Nephron (organoid): ENCODE results near the gene KLHL40.

ENCODE experiments used
- H3K27ac Mint-ChIP-seq, 3 experiments: 2 replicates each; pipeline ENCODE4 v1.8.0; 2020; ENCODE audit warnings: mixed read lengths in 3 of 3, mild to moderate bottlenecking in 2 of 3, moderate library complexity in 1 of 3
- H3K27me3 Mint-ChIP-seq: 2 replicates; pipeline ENCODE4 v1.8.0; 2021; ENCODE audit warnings: low read depth, mild to moderate bottlenecking, moderate library complexity, mixed read lengths
- H3K36me3 Mint-ChIP-seq: 2 replicates; pipeline ENCODE4 v1.8.0; 2020; ENCODE audit warnings: low read depth, mixed read lengths
- H3K4me1 Mint-ChIP-seq: 2 replicates; pipeline ENCODE4 v1.8.0; 2020; ENCODE audit warnings: mixed read lengths
- H3K4me3 Mint-ChIP-seq, 3 experiments: 2 replicates each; pipeline ENCODE4 v1.8.0; 2020; ENCODE audit warnings: mild to moderate bottlenecking in 3 of 3, mixed read lengths in 3 of 3, moderate library complexity in 2 of 3
- H3K9me3 Mint-ChIP-seq: 2 replicates; pipeline ENCODE4 v1.8.0; 2020; ENCODE audit warnings: mixed read lengths
- TF ChIP-seq, protein P1 (sequence below), 3 experiments: fragments of 200-600 bp; sonication (generic); IDR thresholded peaks; one replicate each; pipeline ENCODE4 v1.5.0; 2021; ENCODE audit warnings: antibody characterized with exemption in 3 of 3; ENCODE audit not compliant: unreplicated experiment in 3 of 3

The KLHL40 gene

DNA sequence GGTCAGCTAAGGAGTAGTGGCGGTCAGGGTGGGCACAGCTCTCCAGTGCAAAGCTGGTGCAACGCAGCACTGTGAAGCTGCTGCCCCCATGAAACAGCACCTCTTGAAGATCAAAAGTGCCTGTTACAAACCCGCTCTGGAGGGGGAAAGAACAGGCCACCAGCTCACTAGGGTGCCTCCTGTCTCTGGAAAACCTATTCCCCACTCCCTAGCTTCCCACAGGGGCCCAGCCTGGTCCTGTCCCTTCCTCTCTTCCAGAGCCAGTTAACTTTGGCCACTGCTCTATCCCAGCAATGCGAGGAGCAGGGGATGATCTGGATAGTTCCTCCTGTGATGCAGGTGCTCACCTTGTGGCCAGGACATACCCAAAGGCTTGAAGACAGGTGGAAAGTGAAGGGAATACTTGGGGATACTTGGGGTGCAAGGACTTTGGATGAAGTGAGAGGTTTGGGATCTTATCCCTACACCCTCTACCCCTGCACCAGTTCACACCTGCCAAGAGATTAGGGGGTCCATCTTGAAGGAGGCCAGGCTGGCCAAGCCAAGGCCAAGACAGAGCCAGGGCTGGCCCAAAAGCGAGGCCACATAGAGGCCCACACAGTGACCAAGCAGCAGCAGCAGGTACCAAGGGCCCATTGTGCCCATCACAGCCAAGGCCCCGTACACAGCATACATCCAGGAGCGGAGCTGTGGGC, 13.0 kb downstream of the KLHL40 start:
- H3K4me1 Mint-ChIP-seq: peaks cover 6% of the 10 kb centered on the region
- H3K9me3 Mint-ChIP-seq: no peaks in the 10 kb centered on the region
- H3K4me3 Mint-ChIP-seq: no peak overlapping the region

DNA sequence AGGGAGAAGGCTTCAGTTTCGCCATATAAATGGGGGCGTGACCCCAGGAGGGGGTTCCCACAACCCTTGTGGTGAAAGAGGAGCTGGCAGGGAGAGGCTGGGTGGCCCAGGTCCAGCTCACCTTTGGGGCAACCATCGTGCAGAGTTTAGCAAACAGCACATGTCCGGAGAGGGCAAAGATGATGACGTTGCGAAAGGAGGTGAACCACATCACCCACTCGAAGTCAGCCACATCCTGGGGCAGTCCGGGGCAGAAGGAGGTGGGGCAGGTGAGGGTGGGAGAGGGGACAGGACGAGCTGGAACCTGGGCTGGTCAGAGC, 13.5 kb downstream of the KLHL40 start:
- Mint-ChIP-seq H3K9me3 (no peaks in the 10 kb centered on the region), H3K4me3 (no peak overlapping the region), H3K27ac (no peak overlapping the region), H3K4me1 (peaks cover 6% of the 10 kb centered on the region), H3K36me3 (no peaks in the 10 kb centered on the region), H3K27me3 (peaks cover 8% of the 10 kb centered on the region)
- TF ChIP-seq, protein P1, sequence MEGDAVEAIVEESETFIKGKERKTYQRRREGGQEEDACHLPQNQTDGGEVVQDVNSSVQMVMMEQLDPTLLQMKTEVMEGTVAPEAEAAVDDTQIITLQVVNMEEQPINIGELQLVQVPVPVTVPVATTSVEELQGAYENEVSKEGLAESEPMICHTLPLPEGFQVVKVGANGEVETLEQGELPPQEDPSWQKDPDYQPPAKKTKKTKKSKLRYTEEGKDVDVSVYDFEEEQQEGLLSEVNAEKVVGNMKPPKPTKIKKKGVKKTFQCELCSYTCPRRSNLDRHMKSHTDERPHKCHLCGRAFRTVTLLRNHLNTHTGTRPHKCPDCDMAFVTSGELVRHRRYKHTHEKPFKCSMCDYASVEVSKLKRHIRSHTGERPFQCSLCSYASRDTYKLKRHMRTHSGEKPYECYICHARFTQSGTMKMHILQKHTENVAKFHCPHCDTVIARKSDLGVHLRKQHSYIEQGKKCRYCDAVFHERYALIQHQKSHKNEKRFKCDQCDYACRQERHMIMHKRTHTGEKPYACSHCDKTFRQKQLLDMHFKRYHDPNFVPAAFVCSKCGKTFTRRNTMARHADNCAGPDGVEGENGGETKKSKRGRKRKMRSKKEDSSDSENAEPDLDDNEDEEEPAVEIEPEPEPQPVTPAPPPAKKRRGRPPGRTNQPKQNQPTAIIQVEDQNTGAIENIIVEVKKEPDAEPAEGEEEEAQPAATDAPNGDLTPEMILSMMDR (IDR thresholded peaks at IDR 0.05; ENCODE audit: unreplicated experiment in 3 of 3): no peak

More for the DNA sequence above, 13.0 kb downstream of the KLHL40 start:
- Mint-ChIP-seq H3K36me3 (no peaks in the 10 kb centered on the region), H3K27me3 (peaks cover 8% of the 10 kb centered on the region), H3K27ac (no peak overlapping the region)
- TF ChIP-seq, protein P1 (IDR thresholded peaks at IDR 0.05; ENCODE audit: unreplicated experiment in 3 of 3): no peak

DNA sequence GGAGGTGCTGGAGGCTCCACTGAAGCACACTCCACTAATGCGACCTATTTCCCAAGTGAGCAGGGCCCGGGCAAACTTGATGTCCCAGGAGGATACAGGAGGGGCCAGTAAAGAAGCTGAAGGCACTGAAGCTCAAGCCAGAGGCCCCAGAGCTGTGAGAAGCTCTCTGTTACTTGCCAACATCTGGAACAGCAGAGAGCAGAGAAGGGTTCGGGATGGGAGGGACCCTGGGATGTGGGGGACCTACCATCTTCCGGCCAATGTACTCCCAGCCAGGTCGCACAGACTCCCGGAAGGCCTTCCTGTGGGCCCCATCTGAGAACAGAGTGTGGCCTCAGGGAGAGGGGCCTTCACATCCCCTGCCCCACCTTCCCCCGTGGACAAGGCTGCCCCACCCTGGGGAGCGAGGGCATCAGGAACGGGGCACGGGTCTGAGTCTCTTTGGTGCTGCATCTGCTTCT, 14.2 kb downstream of the KLHL40 start:
- Mint-ChIP-seq H3K27me3 (peaks cover 10% of the 10 kb centered on the region), H3K9me3 (no peaks in the 10 kb centered on the region), H3K27ac (no peak overlapping the region), H3K36me3 (no peaks in the 10 kb centered on the region), H3K4me3 (no peak overlapping the region), H3K4me1 (peaks cover 6% of the 10 kb centered on the region)
- TF ChIP-seq, protein P1 (IDR thresholded peaks at IDR 0.05; ENCODE audit: unreplicated experiment in 3 of 3): no peak

DNA sequence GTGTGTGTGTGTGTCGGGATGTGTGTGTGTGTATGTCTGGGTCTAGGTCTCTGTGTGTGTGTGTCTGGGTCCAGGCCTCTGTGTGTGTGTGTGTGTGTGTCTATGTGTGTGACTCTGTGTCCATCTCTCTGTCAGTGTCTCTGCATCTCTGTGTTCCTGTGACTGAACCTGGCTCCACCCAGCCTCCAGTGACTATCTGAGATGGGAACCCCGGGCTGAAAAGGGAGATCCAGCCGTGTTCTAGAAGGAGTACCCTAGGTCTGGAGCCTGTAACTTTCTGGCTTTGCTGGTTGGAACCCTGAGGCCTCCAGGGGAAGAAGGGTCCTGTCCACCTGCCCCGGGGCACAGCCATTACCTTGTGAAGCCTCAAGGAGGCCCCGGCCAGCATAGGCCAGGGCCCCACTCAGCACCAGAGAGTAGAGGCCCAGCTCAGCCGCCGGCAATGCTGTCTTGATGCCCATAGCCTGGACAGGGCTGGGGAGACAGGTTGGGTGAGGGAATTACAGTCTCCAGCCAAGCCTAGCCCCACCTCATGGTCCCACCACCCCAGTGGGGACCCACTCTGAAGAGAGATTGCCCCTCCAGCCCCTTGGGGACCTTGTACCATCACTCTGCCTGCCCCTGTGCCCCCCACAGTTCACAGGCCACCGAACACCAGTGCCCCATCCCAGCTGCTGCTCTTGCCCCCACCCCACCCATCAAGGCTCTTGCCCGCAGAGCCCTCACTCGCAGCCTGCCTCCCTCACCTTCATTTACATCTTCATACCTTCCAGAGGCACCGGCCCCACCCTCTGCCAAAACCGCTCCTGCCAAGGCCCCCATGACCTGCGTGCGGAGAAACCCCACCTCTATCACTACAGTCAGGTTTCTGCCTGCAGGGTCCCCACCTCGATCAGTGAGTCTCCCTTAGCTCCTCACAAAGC, 15.3 kb downstream of the KLHL40 start:
- Mint-ChIP-seq H3K27me3 (peaks cover 13% of the 10 kb centered on the region), H3K27ac (no peak overlapping the region), H3K36me3 (no peaks in the 10 kb centered on the region), H3K9me3 (no peaks in the 10 kb centered on the region), H3K4me3 (no peak overlapping the region), H3K4me1 (peaks cover 6% of the 10 kb centered on the region)
- TF ChIP-seq, protein P1 (IDR thresholded peaks at IDR 0.05; ENCODE audit: unreplicated experiment in 3 of 3): no peak

DNA sequence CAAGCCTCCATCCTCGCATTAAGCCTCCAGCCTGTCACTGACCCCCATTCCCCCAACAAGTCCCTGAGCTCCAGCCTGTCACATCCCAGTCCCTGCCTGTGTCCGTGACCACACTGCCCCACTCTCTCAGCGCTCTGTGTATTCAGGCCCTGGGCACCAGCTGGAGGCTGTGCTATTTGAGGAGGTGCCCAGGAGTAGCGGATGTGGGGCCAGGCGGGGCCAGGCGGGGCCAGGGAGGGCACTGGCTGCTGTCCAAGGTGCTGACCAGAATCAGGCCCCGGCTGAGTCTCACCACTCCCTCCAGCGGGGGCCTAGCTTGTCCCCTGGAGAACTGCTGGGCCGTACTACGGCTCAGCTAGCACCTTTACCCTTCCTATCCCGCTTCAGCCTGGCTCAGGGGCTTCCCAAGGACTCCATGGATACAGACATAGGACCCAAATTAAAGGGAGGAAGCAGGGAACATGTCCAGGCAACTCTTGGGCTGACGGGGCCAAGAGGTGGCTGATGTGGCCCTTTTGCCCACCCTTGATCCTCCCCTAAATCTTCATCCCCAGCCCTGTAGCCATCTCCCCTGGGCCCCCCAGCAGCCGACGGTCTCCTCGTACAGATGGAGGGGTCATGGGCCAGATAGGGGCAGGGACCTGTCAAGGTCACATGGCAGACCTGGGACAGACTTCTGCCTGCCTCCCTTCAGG, 16.2 kb downstream of the KLHL40 start:
- H3K4me3 Mint-ChIP-seq: no peak overlapping the region
- H3K27ac Mint-ChIP-seq: no peak overlapping the region
- no peaks in the 10 kb centered on the region for H3K9me3 Mint-ChIP-seq
- H3K27me3 Mint-ChIP-seq: peaks cover 19% of the 10 kb centered on the region
- TF ChIP-seq, protein P1 (IDR thresholded peaks at IDR 0.05; ENCODE audit: unreplicated experiment in 3 of 3): no peak
- H3K36me3 Mint-ChIP-seq: no peaks in the 10 kb centered on the region
- H3K4me1 Mint-ChIP-seq: peaks cover 6% of the 10 kb centered on the region
